Measurements from ENCODE around the gene NAA35. TPM values are rescaled to one million over a fixed set of nuclear protein-coding genes. Genes with fewer than 3 reads are reported as not detected.
A peak's percentile ranks its signal among the peaks of the same experiment; 100 is the strongest.

Gene NAA35
- total and polyA plus RNA-seq, 9 of the 15 experiments (the other 6 are each of a cell fraction or from before 2014, with no cell fraction given): 17.7 to 43.9 (median 29.0) TPM

- TF ChIP-seq CUX1 (CRISPR knock-in tag; IDR thresholded peaks at IDR 0.05) (no peak), FOSL1 (tag; conservative IDR thresholded peaks at IDR 0.05) (peak; percentile 45; the same call in 1 of the 2 replicates), PTTG1 (tag; IDR thresholded peaks at IDR 0.05; ENCODE audit: low read depth) (no peak), ATF7 (IDR thresholded peaks at IDR 0.05) (peak; percentile 75; the same call in 1 of the 2 replicates), SMARCA5 (IDR thresholded peaks at IDR 0.05) (no peak), RBM25 (IDR thresholded peaks at IDR 0.05; ENCODE audit: low read depth, low read length, severe bottlenecking) (peak; percentile 66), HDAC1 (IDR thresholded peaks at IDR 0.05) (peak in 1 of 2 experiments; percentile 42; a peak in 1 of 4 replicates), MTA3 (IDR thresholded peaks at IDR 0.05; ENCODE audit: borderline replicate concordance) (no peak), ZNF253 (CRISPR knock-in tag; conservative IDR thresholded peaks at IDR 0.05) (no peak), EWSR1 (IDR thresholded peaks at IDR 0.05; ENCODE audit: borderline replicate concordance, low read depth, partially characterized antibody) (no peak), FOXO4 (CRISPR knock-in tag; IDR thresholded peaks at IDR 0.05) (no peak), CHD2 (IDR thresholded peaks at IDR 0.05; ENCODE audit: low read depth, low read length) (peak; percentile 100), L3MBTL2 (IDR thresholded peaks at IDR 0.05) (no peak), YY1 (IDR thresholded peaks at IDR 0.05; ENCODE audit: borderline replicate concordance in 1 of 3, control insufficient read depth in 1 of 3, extremely low read depth in 1 of 3, insufficient read depth in 3 of 3, insufficient read length in 1 of 3, insufficient replicate concordance in 2 of 3, low read depth in 1 of 3, low read length in 2 of 3) (peak; percentile 32 to 79 (median 62))
- TF ChIP-seq, protein P1, sequence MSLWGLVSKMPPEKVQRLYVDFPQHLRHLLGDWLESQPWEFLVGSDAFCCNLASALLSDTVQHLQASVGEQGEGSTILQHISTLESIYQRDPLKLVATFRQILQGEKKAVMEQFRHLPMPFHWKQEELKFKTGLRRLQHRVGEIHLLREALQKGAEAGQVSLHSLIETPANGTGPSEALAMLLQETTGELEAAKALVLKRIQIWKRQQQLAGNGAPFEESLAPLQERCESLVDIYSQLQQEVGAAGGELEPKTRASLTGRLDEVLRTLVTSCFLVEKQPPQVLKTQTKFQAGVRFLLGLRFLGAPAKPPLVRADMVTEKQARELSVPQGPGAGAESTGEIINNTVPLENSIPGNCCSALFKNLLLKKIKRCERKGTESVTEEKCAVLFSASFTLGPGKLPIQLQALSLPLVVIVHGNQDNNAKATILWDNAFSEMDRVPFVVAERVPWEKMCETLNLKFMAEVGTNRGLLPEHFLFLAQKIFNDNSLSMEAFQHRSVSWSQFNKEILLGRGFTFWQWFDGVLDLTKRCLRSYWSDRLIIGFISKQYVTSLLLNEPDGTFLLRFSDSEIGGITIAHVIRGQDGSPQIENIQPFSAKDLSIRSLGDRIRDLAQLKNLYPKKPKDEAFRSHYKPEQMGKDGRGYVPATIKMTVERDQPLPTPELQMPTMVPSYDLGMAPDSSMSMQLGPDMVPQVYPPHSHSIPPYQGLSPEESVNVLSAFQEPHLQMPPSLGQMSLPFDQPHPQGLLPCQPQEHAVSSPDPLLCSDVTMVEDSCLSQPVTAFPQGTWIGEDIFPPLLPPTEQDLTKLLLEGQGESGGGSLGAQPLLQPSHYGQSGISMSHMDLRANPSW (CRISPR knock-in tag; IDR thresholded peaks at IDR 0.05): no peak
Observed at GRCh38 chr9:85940832-85941621, at the start of gene NAA35 (continued).
